ENCODE measurements around the gene PPP1R16B.
A peak's percentile ranks its signal among the peaks of the same experiment; 100 is the strongest.

Gene PPP1R16B

GRCh38 chr20:38877483-38877882 lies 72.0 kb downstream of the PPP1R16B start:
- no peak for DNase-seq (ENCODE audit: low spot score)

- DNase-seq (ENCODE audit: low spot score), result no peak
Observed at GRCh38 chr20:38878866-38879265, 73.4 kb downstream of the PPP1R16B start.

DNA sequence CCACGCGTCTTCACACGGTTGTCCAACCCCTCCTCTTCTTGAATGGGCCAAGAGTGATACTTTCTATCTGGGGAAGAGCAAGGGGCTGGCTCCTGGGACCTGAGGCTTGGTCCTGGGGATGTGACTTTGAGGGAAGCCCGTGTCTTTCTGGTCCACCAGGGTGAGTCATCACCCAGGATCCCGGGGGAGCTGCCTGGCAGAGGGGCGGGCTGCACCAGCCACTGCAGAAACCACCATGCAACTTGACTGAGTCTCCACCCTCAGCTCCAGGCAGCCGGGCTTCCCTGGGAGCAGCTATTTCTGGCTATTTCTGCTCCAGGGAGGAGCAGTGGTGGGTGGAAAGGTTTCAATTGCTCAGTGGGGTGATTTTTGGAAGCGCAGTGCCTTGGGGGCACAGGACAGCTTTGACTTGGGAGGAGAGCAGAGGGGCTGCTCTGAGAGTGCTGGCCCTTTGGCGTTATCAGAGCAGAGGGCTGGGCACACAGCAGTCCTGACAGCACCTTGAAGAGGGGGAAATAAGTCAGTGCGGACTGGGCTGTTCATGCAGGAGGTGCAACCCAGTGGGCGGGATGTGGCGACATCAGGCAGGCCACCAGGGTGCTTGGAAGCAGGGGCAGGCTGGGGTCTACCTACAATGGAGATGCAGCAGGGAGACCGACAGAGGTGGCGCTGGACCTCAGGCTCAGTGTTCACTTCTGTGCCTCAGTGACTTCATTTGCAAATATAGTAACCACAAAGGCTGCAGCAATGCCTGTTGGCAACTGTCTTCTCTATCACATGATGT lies 75.6 kb downstream of the PPP1R16B start:
- no peak for DNase-seq (ENCODE audit: low spot score)

DNA sequence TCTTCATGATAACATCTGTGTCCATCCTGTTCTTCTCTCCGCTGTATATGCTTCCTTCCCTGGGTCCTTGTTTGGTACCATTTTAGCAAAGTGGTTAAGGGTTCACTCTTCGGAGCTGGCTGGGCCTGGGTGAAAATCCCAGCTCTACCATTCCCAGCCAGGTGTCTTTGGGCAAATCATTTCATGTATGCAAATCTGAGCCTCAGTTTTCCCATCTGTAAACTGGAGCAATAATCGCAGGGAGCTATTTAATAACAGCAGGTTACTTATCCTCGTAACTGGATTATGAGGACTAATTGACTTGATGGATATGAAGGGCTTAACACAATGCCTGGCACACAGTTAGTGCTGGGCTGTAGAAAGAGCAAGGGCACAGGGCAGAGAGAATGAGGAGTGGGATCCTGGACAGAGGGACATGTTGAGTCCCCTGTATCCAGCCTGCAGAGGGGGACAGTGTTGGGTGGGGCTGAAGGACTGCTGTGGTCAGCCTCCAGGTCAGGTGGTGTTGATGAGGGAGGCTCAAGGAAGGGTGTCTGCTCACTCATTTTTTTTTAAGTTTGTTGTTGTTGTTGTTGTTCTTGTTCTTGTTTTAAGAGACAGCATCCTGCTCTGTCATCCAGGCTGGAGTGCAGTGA lies 76.4 kb downstream of the PPP1R16B start:
- DNase-seq (ENCODE audit: low spot score), result no peak

- DNase-seq (ENCODE audit: low spot score), result no peak
Observed at GRCh38 chr20:38882600-38882999, 77.1 kb downstream of the PPP1R16B start.

DNA sequence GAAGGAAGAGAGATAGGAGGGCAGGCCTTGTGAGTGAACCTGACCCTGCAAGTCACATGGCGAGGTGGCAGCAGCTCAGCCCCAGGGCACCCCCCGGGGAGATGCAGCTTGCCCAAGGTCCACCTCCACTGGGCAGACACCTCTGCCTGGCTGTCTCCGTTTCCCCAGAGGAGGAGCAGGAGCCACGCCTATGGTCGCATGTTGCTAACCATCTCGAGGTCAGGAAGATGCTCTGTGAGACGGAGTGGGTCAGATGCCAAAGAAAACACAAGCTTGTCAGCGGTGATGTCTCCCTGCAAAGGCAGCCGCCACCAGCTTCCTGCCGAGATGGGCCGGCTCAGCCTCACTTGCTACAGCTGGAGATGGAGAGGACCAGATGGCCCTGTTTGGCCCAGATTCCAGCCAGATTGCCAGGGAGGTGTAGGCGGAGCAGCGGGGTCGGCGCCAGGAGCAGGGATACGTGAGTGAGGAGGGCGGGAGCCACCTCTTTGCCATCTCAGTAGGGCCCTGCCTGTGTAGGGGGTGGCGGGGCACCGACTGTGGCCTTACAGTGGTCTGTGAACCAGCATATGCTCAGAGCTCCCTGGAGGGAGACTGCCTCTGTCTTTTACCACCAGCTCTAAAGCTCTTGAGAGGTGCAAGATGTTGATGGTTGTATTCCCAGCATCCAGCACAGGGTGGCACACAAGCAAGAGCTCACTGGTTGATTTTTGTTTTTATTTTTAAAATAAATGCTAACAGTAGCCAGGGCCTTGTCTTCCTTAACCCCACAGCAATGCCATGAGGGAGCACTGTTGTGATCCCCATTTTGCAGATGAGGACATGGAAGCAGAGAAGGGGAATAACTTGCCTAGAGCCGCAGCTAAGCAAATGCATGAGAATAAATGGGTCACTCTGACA lies 77.8 kb downstream of the PPP1R16B start:
- no peak for DNase-seq (ENCODE audit: low spot score)

DNA sequence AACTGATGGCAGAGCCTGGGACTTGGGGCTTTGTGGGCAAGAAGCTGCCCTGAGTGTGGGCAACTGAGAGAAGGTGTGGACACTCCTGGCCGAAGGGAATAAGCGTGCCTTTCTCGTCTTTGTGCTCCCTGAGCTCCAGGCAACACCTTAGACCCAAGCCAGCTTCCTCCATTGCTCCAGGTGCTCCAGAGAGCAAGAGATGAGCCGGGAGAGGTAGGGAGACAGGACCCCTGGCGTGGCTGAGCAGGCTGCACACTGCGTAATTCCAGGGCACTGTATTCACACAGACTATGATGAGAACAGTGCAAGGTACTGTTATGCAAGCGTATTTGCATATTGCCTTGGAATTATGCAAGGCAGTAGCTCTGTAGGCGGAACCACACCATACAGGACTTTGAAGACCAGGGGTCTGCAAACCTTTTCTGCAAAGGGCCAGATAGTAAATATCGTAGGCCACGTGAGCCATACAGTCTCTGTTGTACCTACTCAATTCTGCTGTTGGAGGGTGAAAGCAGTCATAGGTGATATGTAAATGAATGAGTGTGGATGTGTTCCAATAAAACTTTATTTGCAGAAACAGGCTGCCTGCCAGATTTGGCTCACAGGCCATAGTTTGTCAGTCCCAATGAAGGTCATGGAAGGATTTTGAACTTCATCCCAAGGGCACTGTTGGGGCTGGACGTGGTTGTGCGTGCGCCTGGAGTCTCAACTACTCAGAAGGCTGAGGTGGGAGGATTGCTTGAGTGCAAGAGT lies 78.7 kb downstream of the PPP1R16B start:
- DNase-seq (ENCODE audit: low spot score), result no peak

GRCh38 chr20:38885357-38885756 lies 79.9 kb downstream of the PPP1R16B start:
- DNase-seq (ENCODE audit: low spot score), result no peak

DNA sequence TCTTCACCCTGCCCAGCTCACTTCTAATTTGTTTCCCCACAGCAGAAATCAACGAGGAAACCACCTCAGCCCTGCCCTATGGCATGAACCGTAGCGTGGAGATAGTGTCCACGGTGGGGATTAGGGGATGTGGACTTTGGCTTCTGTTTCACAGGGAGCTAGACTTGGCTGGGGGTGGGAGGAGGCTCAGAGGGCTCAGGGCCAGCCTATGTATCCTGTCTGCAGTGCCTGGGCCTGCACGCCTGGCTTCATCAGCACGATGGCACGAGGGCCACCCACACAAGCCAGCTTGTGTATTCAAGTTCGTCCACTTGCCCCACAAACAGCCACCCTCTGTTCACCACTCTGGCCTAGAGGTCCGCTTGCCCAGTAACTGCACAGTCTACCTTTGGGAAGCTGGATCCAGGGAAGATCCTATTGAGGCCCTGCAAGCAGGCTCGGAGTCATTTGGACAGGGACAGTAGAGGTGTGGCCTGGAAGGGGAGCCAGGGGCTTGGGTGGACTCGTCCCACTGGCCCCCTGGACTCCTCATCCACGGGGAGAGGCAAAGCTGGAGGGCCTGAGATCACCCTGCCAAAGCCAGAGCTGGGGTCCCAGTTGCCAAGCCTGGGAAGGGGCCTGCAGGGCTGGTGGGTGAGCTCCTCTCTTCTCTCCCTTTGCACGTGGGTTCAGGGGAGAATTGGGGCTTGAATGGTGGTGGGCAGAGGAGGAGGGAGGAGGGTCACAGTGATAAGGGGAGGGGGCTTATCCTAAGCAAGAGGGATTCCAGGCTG lies 82.7 kb downstream of the PPP1R16B start:
- DNase-seq (ENCODE audit: low spot score), result no peak

DNA sequence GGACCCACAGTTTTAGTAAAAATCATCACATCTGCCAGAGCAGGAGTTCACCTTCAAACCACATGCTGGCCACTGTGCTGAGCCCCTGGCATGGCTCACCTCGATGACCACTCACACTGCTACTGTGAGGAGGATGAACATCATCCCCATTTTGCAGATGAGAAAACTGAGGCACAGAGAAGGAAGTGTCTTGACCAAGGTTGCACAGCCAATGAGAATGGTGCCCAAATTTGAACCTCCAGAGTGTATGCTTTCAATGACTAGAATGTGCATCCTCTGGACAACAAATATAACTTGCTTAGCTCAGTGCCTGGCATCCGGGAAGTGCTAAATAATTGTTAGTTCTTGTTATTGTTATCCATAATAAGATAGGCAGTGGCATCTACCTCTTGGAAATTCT lies 83.6 kb downstream of the PPP1R16B start:
- DNase-seq (ENCODE audit: low spot score), result no peak

GRCh38 chr20:38889792-38890496 lies 84.4 kb downstream of the PPP1R16B start:
- DNase-seq (ENCODE audit: low spot score), result no peak

DNA sequence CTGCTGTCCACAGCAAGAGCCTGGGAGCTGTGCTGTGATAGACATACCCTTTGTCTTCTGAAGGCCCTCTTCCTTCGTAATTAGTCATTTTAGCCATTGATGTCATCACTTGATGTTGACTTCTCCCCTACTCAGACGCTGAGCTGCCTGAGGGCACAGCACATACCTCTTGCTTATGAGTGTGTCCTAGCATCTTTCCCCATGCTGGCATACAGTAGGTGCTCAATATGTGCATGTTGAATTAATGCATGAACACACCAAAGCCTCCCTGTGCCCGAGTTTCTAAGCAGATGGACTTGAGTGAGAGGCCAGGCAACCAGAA lies 85.0 kb downstream of the PPP1R16B start:
- DNase-seq (ENCODE audit: low spot score), result no peak

- DNase-seq (ENCODE audit: low spot score), result no peak
Observed at GRCh38 chr20:38892091-38892981, 86.8 kb downstream of the PPP1R16B start.

GRCh38 chr20:38893056-38893564 lies 87.6 kb downstream of the PPP1R16B start:
- DNase-seq (ENCODE audit: low spot score), result no peak

- DNase-seq (ENCODE audit: low spot score), result peak; percentile 78
Observed at GRCh38 chr20:38893565-38894090, 88.1 kb downstream of the PPP1R16B start.

DNA sequence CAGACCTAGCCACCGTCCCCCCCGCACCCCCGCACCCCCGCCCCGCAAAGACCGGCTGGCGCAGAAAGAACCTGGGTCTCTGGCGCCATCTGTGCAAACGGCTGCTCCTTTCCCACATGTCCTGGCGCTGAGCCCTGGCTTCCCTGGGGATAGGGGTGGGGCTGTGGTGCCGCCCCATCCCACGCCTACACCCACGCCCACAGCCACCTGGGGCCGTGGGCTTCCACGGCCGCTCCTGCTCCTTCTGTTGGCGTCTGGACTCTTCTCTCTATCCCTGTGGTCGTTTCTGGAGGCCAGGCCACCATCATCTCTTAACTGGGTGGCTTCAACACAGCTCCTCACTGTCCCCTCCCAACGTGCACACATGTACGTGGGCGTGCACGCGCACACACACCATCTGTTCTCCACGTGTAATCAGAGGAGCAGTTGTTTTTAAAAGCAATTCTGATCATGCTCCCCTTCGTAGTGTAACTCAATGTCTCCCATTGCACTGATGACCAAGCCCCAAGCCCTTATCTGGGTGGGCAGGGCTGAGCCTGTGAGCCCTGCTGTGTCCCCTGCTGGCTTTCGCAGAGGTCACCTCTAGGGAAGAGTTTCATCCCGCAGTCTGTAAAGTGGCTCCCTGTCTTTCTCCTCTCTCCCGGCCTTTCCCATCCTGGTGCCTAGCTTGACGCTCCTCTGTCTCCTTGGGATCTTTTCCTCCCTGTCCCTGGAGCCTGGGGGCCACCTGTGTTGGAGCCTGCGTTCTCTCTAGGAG lies 88.8 kb downstream of the PPP1R16B start:
- no peak for DNase-seq (ENCODE audit: low spot score)

GRCh38 chr20:38895098-38895949 lies 89.8 kb downstream of the PPP1R16B start:
- DNase-seq (ENCODE audit: low spot score), result no peak

Data from CD4-positive, alpha-beta T cell treated with Interleukin-6 at 100 ng/mL for 8 hours (primary cell).